GM21423 (cell line): Measurements from ENCODE around the gene TNK1.
A peak's percentile ranks its signal among the peaks of the same experiment; 100 is the strongest.
"Not testable (repeated sequence)": the region's sequence is repeated elsewhere in the genome, so short reads cannot be mapped to it uniquely, and the experiment has no call there.

Source experiments
- ATAC-seq: cut with Tn5 transposase; IDR thresholded peaks from one replicate; pipeline ENCODE4 v1.9.1; 2021; ENCODE audit warnings: mild to moderate bottlenecking, moderate library complexity; ENCODE audit not compliant: unreplicated experiment

Gene TNK1

GRCh38 chr17:7355053-7355452 lies 25.8 kb upstream of the TNK1 start, which contains the start of gene TMEM95:
TMEM95 (plus strand) TSS chr17:7355156; CDS start chr17:7355205, 49 bp downstream.
- ATAC-seq: no peak

GRCh38 chr17:7355573-7355972 lies 25.3 kb upstream of the TNK1 start:
- ATAC-seq: no peak

- ATAC-seq: no peak
Observed at GRCh38 chr17:7356072-7356549, 24.8 kb upstream of the TNK1 start.

- no peak for ATAC-seq
Observed at GRCh38 chr17:7356756-7357155, 24.1 kb upstream of the TNK1 start.

DNA sequence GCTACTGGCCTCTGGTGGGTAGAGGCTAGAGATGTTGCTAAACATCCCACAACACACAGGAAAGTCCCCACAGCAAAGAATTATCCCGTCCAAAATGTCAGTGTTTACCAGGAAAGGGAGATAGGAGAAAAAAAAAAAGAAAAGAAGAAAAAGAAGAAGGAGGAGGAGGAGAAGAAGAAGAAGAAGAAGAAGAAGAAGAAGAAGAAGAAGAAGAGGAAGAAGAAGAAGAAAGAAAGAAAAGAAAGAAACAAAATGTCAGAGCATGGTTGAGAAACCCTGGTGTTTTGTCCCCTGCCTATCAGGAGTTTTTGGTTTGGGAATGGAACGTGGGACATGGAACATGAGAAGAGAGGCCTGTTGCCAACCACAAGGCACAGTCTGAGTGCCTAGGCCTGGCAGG lies 23.5 kb upstream of the TNK1 start:
- ATAC-seq: no peak

GRCh38 chr17:7361906-7362305 lies 19.0 kb upstream of the TNK1 start:
- no peak for ATAC-seq

DNA sequence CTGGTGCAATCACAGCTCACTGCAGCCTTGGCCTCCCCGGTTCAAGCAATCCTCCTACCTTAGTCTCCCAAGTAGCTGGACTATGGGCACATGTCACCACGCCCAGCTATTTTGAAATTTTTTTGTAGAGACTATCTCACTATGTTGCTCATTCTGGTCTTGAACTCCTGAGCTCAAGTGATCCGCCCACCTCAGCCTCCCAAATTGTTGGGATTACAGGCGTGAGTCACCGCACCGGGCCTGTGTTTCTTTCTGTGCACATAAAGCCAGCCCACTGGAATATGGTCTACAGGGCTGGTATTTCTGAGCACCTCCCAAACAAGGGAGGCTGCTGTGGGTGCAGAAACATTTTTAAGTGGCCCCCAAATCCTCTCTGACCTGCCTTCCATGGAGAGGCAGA lies 17.6 kb upstream of the TNK1 start:
- no peak for ATAC-seq

DNA sequence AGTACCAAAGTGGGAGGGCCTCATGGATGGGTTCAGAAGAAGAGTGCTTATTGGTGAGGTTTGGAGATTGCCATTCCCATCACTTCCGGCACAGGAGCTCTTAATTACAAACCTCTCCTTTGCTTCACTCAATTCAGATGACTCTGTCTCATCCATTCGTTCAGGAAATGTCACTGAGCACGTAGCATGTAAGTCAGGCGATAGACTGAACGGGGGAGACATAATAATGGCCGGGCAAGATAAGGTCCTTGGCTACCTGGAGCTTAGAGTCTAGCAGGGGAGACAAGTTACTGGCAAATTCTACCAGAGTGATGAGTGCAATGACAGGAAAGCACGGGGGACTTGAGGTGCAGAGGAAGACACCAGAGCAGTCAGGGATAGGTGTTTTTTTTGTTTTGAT lies 14.9 kb upstream of the TNK1 start:
- ATAC-seq: not testable (repeated sequence)

- no peak for ATAC-seq
Observed at GRCh38 chr17:7367083-7367482, 13.8 kb upstream of the TNK1 start.

- ATAC-seq: no peak
Observed at GRCh38 chr17:7367918-7368598, 12.8 kb upstream of the TNK1 start.

DNA sequence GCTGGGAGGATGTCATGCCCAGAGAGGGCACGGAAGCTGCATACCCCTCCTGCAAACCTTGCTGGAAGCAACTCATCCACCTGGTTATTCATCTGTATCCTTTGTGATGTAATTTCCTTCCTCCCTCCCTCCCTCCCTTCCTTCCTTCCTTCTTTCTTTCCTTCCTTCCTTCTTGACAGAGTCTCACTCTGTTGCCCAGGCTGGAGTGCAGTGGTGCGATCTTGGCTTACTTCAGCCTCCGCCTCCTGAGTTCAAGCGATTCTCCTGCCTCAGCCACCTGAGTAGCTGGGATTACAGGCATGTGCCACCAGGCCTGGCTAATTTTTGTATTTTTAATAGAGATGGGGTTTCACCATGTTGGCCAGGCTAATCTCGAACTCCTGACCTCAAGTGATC lies 12.3 kb upstream of the TNK1 start:
- ATAC-seq: not testable (repeated sequence)

- ATAC-seq: no peak
Observed at GRCh38 chr17:7369825-7370224, 11.1 kb upstream of the TNK1 start.

- ATAC-seq: no peak
Observed at GRCh38 chr17:7370853-7371252, 10.0 kb upstream of the TNK1 start.

- no peak for ATAC-seq
Observed at GRCh38 chr17:7374353-7374752, 6.5 kb upstream of the TNK1 start.

DNA sequence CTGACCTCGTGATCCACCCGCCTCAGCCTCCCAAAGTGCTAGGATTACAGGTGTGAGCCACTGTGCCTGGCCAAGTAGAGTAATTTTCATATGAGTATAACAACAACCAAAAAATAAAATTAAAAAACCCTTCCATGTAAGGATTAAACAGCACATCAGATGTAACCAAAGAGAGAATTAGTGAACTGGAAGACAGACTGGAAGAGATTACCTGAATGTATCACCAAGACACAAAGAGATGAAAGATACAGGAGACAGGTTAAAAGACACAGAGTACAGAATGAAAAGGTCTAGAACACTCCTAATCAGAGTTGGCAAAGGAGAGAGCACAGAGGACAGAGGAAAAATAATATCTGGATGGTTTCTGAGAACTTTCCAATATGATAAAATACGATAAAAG lies 1.8 kb upstream of the TNK1 start:
- ATAC-seq: no peak

- no peak for ATAC-seq
Observed at GRCh38 chr17:7380321-7380720, 568 bp upstream of the TNK1 start.

DNA sequence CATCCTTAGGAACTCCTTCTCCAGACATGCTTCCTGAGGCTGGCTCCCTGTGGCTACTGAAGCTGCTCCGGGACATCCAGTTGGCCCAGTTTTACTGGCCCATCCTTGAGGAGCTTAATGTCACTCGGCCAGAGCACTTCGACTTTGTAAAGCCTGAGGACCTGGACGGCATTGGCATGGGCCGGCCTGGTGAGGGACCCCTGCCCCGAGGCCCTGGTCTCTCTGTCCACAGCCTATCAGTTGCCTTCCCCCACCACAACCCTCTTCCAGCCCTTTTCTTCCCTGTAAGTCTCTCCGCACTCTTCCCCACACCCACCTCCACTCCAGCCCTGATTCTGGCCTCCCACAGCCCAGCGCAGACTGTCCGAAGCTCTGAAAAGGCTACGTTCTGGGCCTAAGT lies 2.0 kb downstream of the TNK1 start:
- no peak for ATAC-seq

- ATAC-seq: no peak
Observed at GRCh38 chr17:7383371-7383741, 2.5 kb downstream of the TNK1 start.

DNA sequence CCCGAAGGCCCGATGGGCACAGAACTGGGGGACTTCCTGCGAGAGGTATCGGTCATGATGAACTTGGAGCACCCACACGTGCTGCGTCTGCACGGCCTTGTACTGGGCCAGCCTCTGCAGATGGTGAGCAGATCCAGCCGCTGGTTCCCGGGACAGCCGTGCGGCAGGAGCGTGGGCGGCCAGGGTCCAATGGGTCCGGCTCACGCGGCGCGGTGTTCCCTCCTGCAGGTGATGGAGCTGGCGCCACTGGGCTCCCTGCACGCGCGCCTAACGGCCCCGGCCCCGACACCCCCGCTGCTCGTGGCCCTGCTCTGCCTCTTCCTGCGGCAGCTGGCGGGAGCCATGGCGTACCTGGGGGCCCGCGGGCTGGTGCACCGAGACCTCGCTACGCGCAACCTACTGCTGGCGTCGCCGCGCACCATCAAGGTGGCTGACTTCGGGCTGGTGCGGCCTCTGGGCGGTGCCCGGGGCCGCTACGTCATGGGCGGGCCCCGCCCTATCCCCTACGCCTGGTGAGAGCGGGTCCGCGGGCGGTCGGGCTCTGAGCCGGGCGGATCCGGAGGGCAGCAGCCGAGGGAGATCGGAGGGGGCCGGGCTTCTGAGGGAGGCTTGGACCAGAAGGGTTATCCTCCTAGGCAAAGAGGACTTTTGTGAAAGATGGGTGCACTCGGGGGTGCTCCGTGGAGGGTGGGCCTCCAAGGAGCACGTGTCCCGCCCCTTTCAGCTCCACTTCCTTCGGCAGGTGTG lies 3.0 kb downstream of the TNK1 start:
- ATAC-seq: peak; percentile 68

DNA sequence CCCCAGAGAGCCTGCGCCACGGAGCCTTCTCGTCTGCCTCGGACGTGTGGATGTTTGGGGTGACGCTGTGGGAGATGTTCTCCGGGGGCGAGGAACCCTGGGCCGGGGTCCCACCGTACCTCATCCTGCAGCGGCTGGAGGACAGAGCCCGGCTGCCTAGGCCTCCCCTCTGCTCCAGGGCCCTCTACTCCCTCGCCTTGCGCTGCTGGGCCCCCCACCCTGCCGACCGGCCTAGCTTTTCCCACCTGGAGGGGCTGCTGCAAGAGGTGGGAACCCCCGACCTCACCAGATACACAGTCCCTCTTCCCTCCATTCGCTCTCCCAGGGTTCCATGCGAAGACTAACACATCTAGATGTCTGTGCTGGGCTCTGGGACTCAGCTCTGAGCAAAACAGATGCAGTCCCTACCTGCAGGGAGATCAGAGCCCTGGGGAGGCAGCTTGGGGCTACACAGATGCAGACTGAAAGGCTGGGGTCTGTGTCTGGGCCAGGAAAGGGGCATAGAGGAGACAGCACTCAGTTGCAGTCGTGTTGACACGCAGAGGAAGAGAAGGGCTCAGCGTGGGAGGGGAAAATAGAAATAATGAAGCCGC lies 3.7 kb downstream of the TNK1 start:
- no peak for ATAC-seq

GRCh38 chr17:7388856-7389255 lies 8.0 kb downstream of the TNK1 start:
- ATAC-seq: no peak
